Fibroblast of skin of left biceps (primary cell): ENCODE measurements around the gene FIBCD1.
"Not testable (repeated sequence)": the region's sequence is repeated elsewhere in the genome, so short reads cannot be mapped to it uniquely, and the experiment has no call there.

Experiments used
- DNase-seq, 2 experiments: peaks; one replicate each; pipeline ENCODE4 v3.0.0-alpha.2; 2013; ENCODE audit warnings: low read depth in 2 of 2

The FIBCD1 gene

GRCh38 chr9:130973686-130974281 is 34.7 kb upstream of the FIBCD1 start:
- no peak for DNase-seq

DNA sequence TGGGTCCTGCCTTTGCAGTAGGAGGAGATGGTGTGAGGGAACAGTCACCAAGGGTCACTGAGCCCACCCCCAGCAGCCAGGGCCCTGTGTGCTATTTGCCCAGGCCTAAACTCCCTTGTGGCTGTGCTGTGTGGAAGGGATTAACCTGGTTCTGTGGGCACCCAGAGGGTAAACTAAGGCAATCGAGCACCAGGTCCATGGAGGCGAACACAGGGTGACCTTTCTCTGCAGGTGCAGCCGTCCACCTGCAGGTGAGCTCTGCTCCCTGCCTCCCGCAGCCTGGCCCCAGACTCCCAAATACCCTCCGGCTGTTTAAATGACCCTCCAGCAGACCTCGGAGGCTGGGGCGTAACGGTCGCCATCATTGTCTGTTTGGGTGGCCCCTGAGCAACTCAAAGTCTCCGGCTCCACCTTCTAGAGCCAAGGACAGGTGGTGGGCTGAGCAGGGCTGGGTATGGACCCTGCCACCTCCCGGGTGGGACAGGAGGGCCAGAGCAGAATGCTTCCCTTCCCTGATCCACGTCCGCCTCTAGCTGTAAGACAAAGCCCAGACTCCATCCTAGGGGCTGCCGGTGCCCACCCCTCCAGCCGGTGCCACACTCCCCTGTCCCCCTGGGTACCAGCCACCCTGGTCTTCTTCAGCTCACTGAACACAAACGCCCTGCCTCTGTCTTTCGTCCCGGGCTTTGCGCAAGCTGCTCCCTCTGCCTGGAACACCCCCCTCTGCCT is 34.1 kb upstream of the FIBCD1 start:
- DNase-seq = no peak

GRCh38 chr9:130972277-130972956 is 33.4 kb upstream of the FIBCD1 start:
- DNase-seq = no peak

DNA sequence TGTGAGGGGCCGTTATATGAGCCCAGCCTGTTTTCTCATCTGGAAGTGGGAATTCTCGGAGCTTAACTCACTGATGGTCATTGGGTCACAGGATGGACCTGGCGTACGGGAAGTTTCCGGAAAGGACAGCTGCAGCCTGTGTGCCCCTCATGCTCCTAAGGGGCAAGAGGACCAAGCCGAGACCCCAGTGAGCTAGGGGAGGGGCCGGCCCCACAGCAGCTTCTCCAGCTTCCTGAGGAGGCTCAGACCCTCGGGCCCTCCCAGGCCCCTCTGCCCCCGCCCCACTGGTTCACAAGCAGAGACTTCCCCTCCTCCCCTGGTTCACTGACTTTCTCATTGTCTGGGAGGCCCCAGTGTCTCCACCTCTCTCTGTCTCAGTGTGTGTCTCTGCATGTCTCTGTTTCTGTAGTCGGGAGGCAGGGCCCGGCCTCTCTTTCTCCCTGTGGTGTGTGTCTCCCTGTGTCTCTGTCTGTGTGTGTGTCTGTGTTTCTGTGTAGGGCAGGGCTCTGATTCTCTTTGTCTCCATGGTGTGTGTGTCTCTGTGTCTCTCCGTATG is 32.3 kb upstream of the FIBCD1 start:
- DNase-seq = no peak

DNA sequence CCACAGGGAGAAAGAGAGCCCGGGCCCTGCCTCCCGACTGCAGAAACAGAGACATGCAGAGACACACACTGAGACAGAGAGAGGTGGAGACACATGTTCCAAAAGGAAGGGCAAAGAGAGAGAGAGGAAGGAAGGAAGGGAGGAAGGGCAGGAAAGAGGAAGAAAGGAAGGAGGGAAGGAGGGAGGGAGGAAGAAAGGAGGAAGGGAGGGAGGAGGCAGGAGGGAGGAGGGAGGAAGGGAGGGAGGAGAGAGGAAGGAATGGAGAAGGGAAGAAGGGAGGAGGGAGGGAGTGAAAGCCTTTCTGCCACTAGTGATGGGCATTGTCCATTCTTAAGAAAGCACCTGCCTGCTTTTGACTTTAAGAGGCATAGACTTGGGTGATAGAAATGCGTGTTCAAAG is 31.8 kb upstream of the FIBCD1 start:
- DNase-seq = no peak

GRCh38 chr9:130970052-130970451 is 31.0 kb upstream of the FIBCD1 start:
- DNase-seq = no peak

DNA sequence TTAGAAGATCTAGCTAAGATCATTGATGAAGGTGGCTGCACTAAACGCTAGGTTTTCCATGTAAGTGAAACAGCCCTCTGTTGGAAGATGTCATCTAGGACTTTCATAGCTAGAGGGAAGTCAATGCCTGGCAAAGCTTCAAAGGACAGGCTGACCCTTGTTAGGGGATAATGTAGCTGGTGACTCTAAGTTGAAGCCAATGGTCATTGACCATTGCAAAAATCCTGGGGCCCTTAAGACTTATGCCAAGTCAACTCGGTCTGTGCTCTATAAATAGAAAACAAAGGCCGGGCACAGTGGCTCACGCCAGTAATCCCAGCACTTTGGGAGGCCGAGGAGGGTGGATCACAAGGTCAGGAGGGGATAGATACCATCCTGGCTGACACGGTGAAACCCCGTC is 26.6 kb upstream of the FIBCD1 start:
- no peak for DNase-seq

DNA sequence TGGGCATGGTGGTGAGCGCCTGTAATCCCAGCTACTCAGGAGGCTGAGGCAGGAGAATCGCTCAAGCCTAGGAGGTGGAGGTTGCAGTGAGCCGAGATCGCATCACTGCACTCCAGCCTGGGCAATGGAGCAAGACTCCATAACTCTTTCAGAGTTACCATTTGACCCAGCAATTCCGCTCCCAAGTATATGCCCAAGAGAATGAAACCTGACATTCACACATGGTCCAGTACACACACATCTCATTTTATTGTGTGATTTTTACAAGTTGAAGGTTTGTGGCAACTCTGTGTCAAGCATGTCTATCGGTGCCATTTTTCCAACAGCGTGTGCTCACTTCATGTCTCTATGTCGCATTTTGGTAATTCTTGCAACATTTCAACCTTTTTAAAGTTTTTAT is 24.9 kb upstream of the FIBCD1 start:
- no peak for DNase-seq

GRCh38 chr9:130963337-130963908 is 24.4 kb upstream of the FIBCD1 start:
- DNase-seq = no peak

DNA sequence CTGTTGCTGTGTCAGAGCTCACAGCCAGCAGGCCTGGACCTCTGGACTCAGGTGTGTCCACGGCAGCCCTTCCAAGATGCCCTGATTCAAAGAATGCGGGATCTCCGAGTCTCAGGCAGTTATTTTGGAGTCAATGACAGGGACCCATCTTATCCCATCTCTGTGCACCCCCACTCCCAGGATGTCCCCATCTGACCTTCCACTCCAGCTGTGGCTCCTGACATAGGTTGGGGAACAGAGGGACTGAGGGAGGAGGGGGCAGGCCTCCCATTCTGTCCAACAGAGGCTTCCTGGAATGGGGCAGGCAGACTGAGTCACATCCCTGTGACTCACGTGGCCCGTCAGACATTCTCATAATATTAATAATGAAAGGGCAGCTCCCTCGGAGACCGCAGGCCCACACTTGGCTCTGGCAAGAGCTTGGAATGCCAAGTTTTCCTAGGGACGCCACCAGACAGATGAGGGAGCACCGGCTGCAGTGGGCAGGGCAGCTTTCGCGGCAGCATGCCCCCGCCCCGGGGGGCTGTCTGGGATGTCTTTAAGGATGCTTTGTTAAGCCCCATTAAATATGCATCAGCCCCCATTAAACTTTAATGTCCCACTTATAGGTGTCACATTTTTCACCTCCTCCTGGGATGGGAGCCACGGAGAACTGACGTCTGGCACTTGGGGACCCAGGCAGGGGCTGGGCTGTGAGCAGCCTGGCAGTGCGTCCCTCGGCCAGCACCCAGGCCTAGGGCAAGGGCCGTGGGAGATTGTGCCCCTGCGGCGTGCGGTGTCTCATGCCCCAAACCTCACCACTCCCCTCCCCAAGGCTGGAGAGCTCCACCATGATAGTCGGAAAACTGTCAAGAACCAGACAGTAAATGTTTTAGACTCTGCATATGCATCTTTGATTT is 23.6 kb upstream of the FIBCD1 start:
- peak; percentile 87 for DNase-seq

DNA sequence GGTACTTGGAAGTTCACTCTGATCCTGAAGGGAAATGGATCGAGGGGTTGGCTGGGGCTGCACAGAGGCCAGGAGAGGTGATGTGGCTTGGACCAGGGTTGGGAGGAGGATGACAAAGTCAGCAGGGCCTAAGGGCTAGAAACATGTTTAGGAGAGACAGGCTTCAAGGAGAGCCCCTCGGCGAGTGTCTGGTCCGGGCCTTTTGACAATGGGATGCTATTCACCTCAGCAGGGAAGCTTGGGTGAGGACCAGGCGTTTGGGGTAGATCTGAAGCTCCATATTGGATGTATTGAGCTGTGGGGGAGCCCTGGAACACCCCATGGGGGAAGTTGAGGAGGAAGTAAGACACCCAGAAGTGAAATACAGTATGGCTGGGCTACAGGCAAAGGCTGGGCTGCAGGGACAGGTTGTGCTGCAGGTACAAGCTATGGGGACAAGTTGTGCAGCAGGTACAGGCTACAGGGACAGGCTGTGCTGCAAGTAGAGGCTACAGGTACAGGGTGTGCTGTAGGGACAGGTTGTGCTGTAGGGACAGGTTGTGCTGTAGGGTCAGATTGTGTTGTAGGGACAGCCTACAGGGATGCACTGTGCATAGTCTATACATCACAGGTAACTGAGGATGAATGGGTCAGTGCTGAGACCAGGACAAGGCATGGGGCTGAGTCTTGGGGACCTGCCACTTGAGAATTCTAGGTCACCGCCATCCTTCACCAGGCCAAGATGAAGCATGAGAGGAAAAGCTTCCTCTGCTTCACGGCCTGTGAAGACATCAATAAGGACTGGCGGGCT is 22.7 kb upstream of the FIBCD1 start:
- no peak for DNase-seq

GRCh38 chr9:130960522-130961378 is 21.7 kb upstream of the FIBCD1 start:
- no peak for DNase-seq

GRCh38 chr9:130959809-130960334 is 20.8 kb upstream of the FIBCD1 start:
- no peak for DNase-seq

DNA sequence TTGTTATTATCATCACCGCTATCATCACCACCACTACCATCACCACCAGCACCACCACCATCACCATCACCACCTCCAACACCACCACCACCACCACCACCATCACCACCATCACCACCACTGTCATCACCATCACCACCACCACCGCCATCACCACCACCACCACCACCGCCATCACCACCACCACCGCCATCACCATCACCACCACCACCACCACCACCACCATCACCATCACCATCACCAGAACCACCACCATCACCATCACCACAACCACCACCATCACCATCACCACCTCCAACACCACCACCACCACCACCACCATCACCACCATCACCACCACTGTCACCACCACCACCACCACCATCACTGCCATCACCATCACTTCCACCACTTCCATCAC is 19.5 kb upstream of the FIBCD1 start:
- DNase-seq = not testable (repeated sequence)

DNA sequence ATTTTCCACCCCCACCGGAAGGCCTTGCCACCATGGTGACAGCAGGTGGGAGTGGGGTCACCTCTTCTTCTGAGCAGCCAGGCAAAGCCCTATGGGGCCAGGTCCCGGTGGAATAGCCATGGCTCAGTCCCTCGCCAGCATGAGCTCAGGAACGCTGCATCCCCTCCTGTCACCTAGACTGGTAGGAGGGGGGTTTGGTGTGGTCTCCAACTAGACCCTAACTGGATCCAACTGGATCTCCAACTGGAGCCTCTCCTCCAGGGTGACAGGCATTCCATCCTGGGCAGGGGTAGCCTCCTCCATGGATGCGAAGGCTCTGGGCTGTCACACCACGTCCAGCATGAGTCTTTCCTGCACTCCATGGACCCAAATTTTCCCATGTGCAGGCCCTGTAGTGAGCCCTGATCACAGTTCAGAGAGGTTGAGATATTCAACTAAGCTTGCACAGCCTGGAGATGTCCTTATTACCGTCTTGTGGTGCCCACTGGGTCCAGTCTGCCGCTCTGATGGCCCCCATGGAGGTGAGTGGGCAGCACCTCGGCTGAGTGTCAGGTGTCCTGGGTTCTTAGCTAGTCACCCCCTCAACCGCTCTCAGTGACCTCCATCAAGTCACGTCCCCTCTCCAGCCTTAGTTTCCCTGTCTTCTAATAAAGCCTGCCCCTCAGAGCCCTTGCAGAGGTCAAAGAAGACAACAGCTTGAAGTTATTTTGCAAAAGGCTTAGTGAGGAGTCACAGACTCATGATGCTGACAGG is 18.6 kb upstream of the FIBCD1 start:
- DNase-seq = no peak

DNA sequence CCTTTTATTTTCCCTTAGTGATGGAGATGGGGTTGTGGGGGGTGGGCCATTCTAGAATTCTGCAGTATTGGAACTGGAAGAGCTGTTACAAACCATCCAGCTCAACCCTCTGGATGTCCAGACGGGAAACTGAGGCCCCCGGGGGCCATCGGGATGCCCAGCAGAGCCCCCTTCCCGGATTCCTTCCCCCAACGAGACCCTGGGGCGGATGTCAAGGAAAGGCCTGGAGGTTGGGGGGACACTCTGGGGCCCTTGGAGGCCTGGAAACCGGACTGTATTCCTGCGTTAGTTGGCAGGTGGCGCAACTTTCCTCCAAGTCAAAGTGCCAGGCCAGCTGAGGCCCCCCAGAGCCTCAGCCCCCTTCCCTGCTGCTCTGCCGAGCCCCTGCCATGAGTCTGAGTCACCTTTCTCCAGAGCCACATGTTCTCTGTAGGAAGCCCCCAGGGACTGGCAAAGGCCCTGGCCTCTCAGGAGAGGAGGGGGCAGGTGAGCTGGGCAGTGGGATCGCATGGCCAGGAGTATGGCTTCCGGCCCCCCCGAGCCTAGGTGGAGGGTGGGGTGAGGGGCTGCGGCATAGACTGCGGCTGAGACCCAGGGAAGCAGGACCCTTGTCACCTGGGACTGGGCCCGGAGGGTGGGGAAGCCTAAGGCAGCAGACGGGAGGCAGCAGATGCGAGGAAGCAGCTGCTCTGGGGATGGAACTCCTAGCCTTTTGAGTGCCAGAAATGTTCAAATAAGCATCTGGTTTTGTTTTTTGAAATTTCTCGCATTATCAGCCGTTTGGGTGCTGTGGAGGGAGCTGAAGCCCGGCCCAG is 17.8 kb upstream of the FIBCD1 start:
- no peak for DNase-seq

DNA sequence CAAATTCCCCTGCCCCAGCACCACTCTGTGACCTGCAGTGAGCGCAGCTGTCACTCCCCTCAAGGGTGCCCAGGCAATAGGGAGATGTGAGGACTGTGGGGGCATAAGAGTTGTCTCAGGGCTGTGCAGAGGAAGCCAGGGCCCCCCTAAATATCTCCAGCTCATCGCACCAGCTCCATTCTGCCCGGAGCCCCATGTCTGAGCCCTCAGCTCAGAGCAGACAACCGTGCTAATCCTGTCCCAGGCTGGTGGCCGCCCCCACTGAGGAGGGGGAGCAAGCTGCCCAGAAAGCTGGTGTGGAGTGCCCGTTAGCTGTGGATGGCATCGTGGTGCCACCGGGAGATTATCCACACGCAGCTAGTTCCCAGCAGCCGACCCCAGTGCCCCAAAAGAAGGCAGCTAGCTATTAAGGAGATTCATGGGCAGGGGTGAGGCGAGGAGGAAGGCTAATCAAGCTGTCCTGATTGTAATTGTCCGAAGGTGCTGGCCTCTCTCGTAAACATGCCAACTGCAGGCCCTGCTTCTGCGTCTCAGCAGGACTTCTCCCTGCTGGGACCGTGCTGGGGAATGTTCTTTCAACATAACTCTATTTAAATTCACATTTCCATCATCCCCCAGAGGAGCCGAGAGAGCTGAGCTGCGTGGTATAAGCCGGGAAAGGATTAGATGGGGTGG is 17.0 kb upstream of the FIBCD1 start:
- DNase-seq = no peak
